ENCODE results near the gene MRPS27. TPM values are rescaled to one million over a fixed set of nuclear protein-coding genes. Genes with fewer than 3 reads are reported as not detected.

The MRPS27 gene
- total RNA-seq, 1 experiment from 2014 or later, result 52.7 TPM

GRCh38 chr5:72170101-72170500 lies 149.9 kb downstream of the MRPS27 start:
- DNase-seq (ENCODE audit: low spot score), result no peak

Small RNA genes within 50 kb of the gene (small RNA-seq; reads per million reads assigned to genes)
- not detected for gene MIR4803
- gene RN7SL153P, result not detected

Other genes starting within 250 kb of the MRPS27 start
- gene MAP1B, start 212.8 kb downstream of the MRPS27 start, total RNA-seq (2014; rRNA removed; shearing (Covaris generic)), result not detected in 2 replicates
- gene PTCD2, start 133 bp upstream of the MRPS27 start, total RNA-seq (2014; rRNA removed; shearing (Covaris generic)), result 2.6 and 3.2 TPM in 2 replicates
- gene ZNF366, start 187.2 kb upstream of the MRPS27 start, total RNA-seq (2014; rRNA removed; shearing (Covaris generic)), result not detected in 2 replicates

Measured in HT-29 (cell line).